Measurements from ENCODE around the gene TRIM54. TPM values are rescaled to one million over a fixed set of nuclear protein-coding genes. Genes with fewer than 3 reads are reported as not detected.
"Not testable (repeated sequence)": the region's sequence is repeated elsewhere in the genome, so short reads cannot be mapped to it uniquely, and the experiment has no call there.

The TRIM54 gene
- total RNA-seq, 1 experiment from 2014 or later: 9.8 TPM

- peaks cover 11% of the 10 kb centered on the region for H3F3A ChIP-seq (ENCODE audit: insufficient read depth, low read depth)
- CTCF ChIA-PET: no interaction called here
- DNase-seq: no peak
- POLR2A ChIA-PET (ENCODE audit: unreplicated experiment): no interaction called here
- intact Hi-C loops (cut with micrococcal nuclease; ENCODE audit: unreplicated experiment): no loop called here
- no peaks in the 10 kb centered on the region for H3K9me3 ChIP-seq (ENCODE audit: insufficient read depth, low read depth)
- H3K4me3 ChIP-seq: no peak overlapping the region
- H3K27me3 ChIP-seq (ENCODE audit: insufficient read depth, low read depth): no peaks in the 10 kb centered on the region
- peaks cover 7% of the 10 kb centered on the region for H3K4me1 ChIP-seq (replicated peaks; ENCODE audit: insufficient read depth)
- no peak overlapping the region for H3K4me2 ChIP-seq
- TF ChIP-seq CTCF (conservative IDR thresholded peaks at IDR 0.05) (no peak), EZH2 (IDR thresholded peaks at IDR 0.05; ENCODE audit: low read depth) (no peak)
- no TSS peak for BruUV-seq (replicated peaks)
- no peaks in the 10 kb centered on the region for H3K36me3 ChIP-seq (ENCODE audit: low read depth)
- no peaks in the 10 kb centered on the region for H3K9me2 ChIP-seq (ENCODE audit: insufficient read depth)
- H3K27ac ChIP-seq: no peak overlapping the region
- H2AFZ ChIP-seq: no peak overlapping the region
- H3K79me2 ChIP-seq (ENCODE audit: low read depth): no peaks in the 10 kb centered on the region
- no peaks in the 10 kb centered on the region for H4K20me1 ChIP-seq (ENCODE audit: insufficient read depth)
Measured at GRCh38 chr2:27298391-27299080, 16.3 kb downstream of the TRIM54 start.

DNA sequence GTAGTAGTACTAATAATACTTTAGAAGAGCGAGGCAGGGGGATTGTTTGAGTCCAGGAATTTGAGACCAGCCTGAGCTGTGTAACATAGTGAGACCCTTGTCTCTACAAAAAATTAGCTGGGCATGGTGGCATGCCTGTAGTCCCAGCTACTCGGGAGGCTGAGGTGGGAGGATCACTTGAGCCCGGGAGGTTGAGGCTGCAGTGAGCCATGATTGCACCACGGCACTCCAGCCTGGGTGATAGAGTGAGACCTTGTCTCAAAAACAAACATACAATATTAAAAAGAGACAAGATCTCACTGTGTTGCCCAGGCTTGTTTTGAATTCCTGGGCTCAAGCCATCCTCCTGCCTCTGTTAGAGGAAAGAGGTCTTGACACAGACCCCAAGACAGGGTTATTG lies 18.4 kb downstream of the TRIM54 start:
- H3K9me3 ChIP-seq (ENCODE audit: insufficient read depth, low read depth); BruUV-seq (replicated peaks): not testable (repeated sequence)

DNA sequence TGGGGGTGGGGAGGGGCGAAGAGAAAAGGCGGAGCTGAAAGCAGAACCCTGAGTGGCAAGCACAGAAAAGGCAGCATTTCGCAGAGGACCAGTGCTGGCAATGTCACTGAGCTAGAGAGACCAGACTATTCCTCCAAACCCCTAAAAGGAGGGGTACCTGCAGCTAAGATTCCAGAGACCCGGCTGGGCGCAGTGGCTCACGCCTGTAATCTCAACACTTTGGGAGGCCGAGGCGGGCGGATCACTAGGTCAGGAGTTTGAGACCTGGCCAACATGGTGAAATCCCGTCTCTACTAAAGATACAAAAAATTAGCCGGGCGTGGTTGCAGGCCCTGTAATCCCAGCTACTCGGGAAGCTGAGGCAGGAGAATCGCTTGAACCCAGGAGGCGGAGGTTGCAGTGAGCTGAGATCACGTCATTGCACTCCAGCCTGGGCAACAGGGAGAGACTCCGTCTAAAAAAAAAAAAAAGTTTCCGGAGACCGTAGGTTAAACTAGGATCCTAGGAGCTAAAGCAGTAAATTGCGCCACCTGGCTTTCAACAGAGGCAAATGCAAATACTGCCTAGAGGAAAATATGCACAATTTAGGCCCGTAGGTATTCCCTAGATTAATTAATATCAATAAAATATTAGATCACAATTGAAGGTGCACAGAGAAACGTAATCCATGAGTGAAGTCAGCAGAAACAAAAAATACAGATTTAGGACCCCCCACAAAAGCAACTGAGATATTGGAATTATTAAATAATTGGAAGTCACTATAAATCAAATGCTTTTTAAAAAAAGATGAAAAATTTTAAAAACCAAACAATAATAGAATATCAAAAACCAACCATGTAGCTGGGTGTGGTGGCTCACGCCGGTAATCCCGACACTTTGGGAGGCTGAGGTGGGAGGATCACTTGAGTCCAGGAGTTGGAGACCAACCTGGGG lies 21.1 kb downstream of the TRIM54 start:
- peak; percentile 36 to 64 for DNase-seq
- Histone ChIP-seq H3K9me3 (ENCODE audit: insufficient read depth, low read depth) (no peaks in the 10 kb centered on the region), H3K36me3 (ENCODE audit: low read depth) (no peaks in the 10 kb centered on the region), H3F3A (ENCODE audit: insufficient read depth, low read depth) (no peaks in the 10 kb centered on the region), H2AFZ (0 out of 2 replicates have a peak overlapping the region, but pooled peaks have one; percentile 28), H3K4me3 (peak overlapping the region; percentile 19; the same call in 1 of the 2 replicates), H3K9me2 (ENCODE audit: insufficient read depth) (no peaks in the 10 kb centered on the region), H3K27me3 (ENCODE audit: insufficient read depth, low read depth) (no peaks in the 10 kb centered on the region), H3K79me2 (ENCODE audit: low read depth) (no peaks in the 10 kb centered on the region), H3K27ac (no peak overlapping the region), H3K4me1 (replicated peaks; ENCODE audit: insufficient read depth) (no peaks in the 10 kb centered on the region; the same call in 1 of the 2 replicates), H3K4me2 (peak overlapping the region; percentile 64), H4K20me1 (ENCODE audit: insufficient read depth) (no peaks in the 10 kb centered on the region)
- CTCF ChIA-PET: interaction anchor here (0.6 to 1.7 kb wide), 9 partner anchors 10 to 455 kb away, joined by 3 to 18 read pairs (median 4); partner anchors contain the start of gene TRIM54
- POLR2A ChIA-PET (ENCODE audit: unreplicated experiment): interaction anchor here (0.6 kb wide), 1 partner anchor 11 kb away, joined by 4 read pairs; no protein-coding TSS in a partner anchor
- intact Hi-C loops (cut with micrococcal nuclease; ENCODE audit: unreplicated experiment): loop anchor here (1.0 to 5.0 kb wide), 4 partner anchors 36 to 342 kb away; no protein-coding TSS in a partner anchor
- TF ChIP-seq CTCF (conservative IDR thresholded peaks at IDR 0.05) (peak; percentile 97), EZH2 (IDR thresholded peaks at IDR 0.05; ENCODE audit: low read depth) (no peak)
- BruUV-seq (replicated peaks): no TSS peak

More for the DNA sequence above, 18.4 kb downstream of the TRIM54 start:
- H3K79me2 ChIP-seq (ENCODE audit: low read depth); DNase-seq; H4K20me1 ChIP-seq (ENCODE audit: insufficient read depth); H2AFZ ChIP-seq; POLR2A ChIA-PET (ENCODE audit: unreplicated experiment); H3K4me3 ChIP-seq; H3K27ac ChIP-seq; H3K36me3 ChIP-seq (ENCODE audit: low read depth); H3K4me1 ChIP-seq (replicated peaks; ENCODE audit: insufficient read depth); H3F3A ChIP-seq (ENCODE audit: insufficient read depth, low read depth); H3K4me2 ChIP-seq; H3K9me2 ChIP-seq (ENCODE audit: insufficient read depth); H3K27me3 ChIP-seq (ENCODE audit: insufficient read depth, low read depth): not testable (repeated sequence)
- CTCF ChIA-PET: interaction anchor here (1.6 kb wide), 1 partner anchor 21 kb away, joined by 6 read pairs; no protein-coding TSS in a partner anchor
- intact Hi-C loops (cut with micrococcal nuclease; ENCODE audit: unreplicated experiment): loop anchor here (5.0 kb wide), 1 partner anchor 33 kb away; no protein-coding TSS in a partner anchor
